IPS-11a (cell line): Measurements from ENCODE around the gene SLC35F6.
A peak's percentile ranks its signal among the peaks of the same experiment; 100 is the strongest.

Source experiments
- H3K4me3 ChIP-seq: one replicate; pipeline ENCODE4 v1.5.1; 2013; ENCODE audit warnings: low read depth, low read length, control low read depth

SLC35F6 gene

GRCh38 chr2:26764078-26764887, at the start of gene SLC35F6:
Gene SLC35F6, plus strand, starts transcription at chr2:26764284. Its CDS starts 66 bp downstream, at chr2:26764350.
- peak within 1 kb of the TSS; percentile 81 for H3K4me3 ChIP-seq

- no peak overlapping the region for H3K4me3 ChIP-seq
Observed at GRCh38 chr2:26715528-26716270, 48.4 kb upstream of the SLC35F6 start.

GRCh38 chr2:26716340-26716739, 47.7 kb upstream of the SLC35F6 start:
- no peak overlapping the region for H3K4me3 ChIP-seq

- no peak overlapping the region for H3K4me3 ChIP-seq
Observed at GRCh38 chr2:26716769-26717168, 47.3 kb upstream of the SLC35F6 start.

GRCh38 chr2:26717362-26717761, 46.7 kb upstream of the SLC35F6 start:
- H3K4me3 ChIP-seq = no peak overlapping the region

- no peak overlapping the region for H3K4me3 ChIP-seq
Observed at GRCh38 chr2:26718949-26719686, 45.0 kb upstream of the SLC35F6 start.

- no peak overlapping the region for H3K4me3 ChIP-seq
Observed at GRCh38 chr2:26720322-26721114, 43.6 kb upstream of the SLC35F6 start.

- H3K4me3 ChIP-seq = no peak overlapping the region
Observed at GRCh38 chr2:26721115-26722032, 42.7 kb upstream of the SLC35F6 start.

GRCh38 chr2:26722328-26722727, 41.8 kb upstream of the SLC35F6 start:
- H3K4me3 ChIP-seq = no peak overlapping the region

- H3K4me3 ChIP-seq = no peak overlapping the region
Observed at GRCh38 chr2:26722911-26723310, 41.2 kb upstream of the SLC35F6 start.

- no peak overlapping the region for H3K4me3 ChIP-seq
Observed at GRCh38 chr2:26723475-26723874, 40.6 kb upstream of the SLC35F6 start.

GRCh38 chr2:26723991-26724750, 39.9 kb upstream of the SLC35F6 start:
- no peak overlapping the region for H3K4me3 ChIP-seq

- no peak overlapping the region for H3K4me3 ChIP-seq
Observed at GRCh38 chr2:26724784-26725520, 39.1 kb upstream of the SLC35F6 start.

GRCh38 chr2:26725521-26725820, 38.6 kb upstream of the SLC35F6 start:
- H3K4me3 ChIP-seq = no peak overlapping the region

GRCh38 chr2:26726228-26726627, 37.9 kb upstream of the SLC35F6 start:
- H3K4me3 ChIP-seq = no peak overlapping the region

GRCh38 chr2:26727641-26728561, 36.2 kb upstream of the SLC35F6 start:
- no peak overlapping the region for H3K4me3 ChIP-seq

GRCh38 chr2:26729311-26729710, 34.8 kb upstream of the SLC35F6 start:
- H3K4me3 ChIP-seq = no peak overlapping the region
